Inferior parietal cortex (tissue), 1 donor: ENCODE data around the gene CRACR2A.

Experiments
- DNase-seq: peaks from one replicate; pipeline ENCODE4 v3.0.0-alpha.2; 2016; ENCODE audit errors: extremely low spot score

Gene CRACR2A

DNA sequence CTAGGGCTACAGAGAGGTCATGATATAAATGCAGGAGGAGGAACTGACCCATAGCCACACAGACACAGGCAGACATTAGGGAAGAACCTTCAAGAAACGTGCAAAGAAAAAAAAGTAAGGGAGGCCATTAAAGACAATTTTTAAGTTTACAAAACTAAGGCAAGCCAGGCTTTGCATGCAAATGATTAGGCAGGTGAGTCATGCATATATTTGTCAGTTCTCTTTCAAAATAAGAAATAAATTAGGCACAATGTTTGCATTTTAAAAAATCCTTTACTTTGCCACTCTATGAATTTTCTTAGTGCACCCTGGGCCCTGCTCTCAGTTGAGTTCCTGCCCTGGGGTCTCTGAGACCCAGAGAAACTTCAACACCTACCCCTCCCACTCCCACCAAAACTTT is 186.9 kb downstream of the CRACR2A start:
- DNase-seq: no peak
